ENCODE measurements around the gene ENG. TPM values are rescaled to one million over a fixed set of nuclear protein-coding genes. Genes with fewer than 3 reads are reported as not detected.
"Not testable (repeated sequence)": the region's sequence is repeated elsewhere in the genome, so short reads cannot be mapped to it uniquely, and the experiment has no call there.

Gene ENG
- total RNA-seq, 1 experiment from 2014 or later = 0.18 TPM

DNA sequence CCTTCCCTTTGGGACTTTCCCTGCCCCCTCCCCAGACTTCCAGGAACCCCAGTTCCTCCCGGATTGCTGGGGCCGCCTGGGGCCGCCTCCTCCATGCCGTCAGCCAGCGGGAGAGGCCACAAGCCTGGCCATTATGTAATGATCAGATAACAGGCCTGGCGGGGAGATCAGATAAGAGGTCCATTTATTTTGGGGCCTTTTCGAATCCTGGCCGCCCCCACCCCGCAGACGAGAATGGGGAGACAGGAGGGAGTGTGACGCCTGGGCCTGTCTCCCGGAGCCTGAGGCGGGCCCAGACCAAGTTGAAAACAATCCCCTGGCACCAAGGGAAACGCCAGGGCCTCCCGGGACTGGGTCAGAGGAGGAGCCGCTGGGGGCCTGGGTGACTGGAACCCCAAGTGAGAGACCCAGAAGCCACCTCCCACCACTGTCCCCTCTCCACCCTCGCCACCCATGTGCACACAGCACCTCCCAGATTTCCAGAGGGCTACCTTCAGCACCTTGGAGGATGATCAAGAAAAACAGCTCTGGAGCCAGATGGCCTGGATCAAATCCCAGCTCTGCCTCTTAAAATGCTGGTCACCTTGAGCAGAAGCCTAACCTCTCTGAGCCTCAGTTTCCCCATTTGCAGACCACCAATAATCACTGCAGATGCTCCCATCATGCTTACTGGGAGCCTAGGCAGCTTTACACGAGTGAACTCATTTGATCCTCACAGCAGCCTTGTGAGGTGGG lies 7.8 kb downstream of the ENG start:
- BruUV-seq (replicated peaks) = no TSS peak
- H3K27me3 ChIP-seq (replicated peaks; ENCODE audit: control insufficient read depth, insufficient read depth, low read length) = no peaks in the 10 kb centered on the region
- no peak for DNase-seq
- H3K36me3 ChIP-seq (ENCODE audit: control insufficient read depth, insufficient read depth, low read length) = no peaks in the 10 kb centered on the region
- H3K4me3 Mint-ChIP-seq (ENCODE audit: unreplicated experiment) = no peak overlapping the region
- no peaks in the 10 kb centered on the region for H3K36me3 Mint-ChIP-seq (ENCODE audit: insufficient read depth, unreplicated experiment)
- TF ChIP-seq, protein P1, sequence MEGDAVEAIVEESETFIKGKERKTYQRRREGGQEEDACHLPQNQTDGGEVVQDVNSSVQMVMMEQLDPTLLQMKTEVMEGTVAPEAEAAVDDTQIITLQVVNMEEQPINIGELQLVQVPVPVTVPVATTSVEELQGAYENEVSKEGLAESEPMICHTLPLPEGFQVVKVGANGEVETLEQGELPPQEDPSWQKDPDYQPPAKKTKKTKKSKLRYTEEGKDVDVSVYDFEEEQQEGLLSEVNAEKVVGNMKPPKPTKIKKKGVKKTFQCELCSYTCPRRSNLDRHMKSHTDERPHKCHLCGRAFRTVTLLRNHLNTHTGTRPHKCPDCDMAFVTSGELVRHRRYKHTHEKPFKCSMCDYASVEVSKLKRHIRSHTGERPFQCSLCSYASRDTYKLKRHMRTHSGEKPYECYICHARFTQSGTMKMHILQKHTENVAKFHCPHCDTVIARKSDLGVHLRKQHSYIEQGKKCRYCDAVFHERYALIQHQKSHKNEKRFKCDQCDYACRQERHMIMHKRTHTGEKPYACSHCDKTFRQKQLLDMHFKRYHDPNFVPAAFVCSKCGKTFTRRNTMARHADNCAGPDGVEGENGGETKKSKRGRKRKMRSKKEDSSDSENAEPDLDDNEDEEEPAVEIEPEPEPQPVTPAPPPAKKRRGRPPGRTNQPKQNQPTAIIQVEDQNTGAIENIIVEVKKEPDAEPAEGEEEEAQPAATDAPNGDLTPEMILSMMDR (IDR thresholded peaks at IDR 0.05; ENCODE audit: insufficient read depth in 1 of 2, low read depth in 1 of 2, low read length in 1 of 2, severe bottlenecking in 1 of 2, unreplicated experiment in 1 of 2) = no peak
- peaks cover 17% of the 10 kb centered on the region for H3K9me3 ChIP-seq
- H3K27ac Mint-ChIP-seq (ENCODE audit: unreplicated experiment) = no peak overlapping the region
- POLR2A ChIA-PET = no interaction called here
- no peaks in the 10 kb centered on the region for H3K27me3 Mint-ChIP-seq (ENCODE audit: insufficient read depth, unreplicated experiment)
- no peaks in the 10 kb centered on the region for H3K4me1 Mint-ChIP-seq (ENCODE audit: low read depth, unreplicated experiment)
- no peak overlapping the region for H3K4me3 ChIP-seq (ENCODE audit: low read depth, low read length)
- CTCF ChIA-PET = no interaction called here
- H3K9me3 Mint-ChIP-seq (ENCODE audit: unreplicated experiment) = peaks cover 11% of the 10 kb centered on the region
- intact Hi-C loops (cut with micrococcal nuclease; ENCODE audit: unreplicated experiment) = loop anchor here (1.0 kb wide), 1 partner anchor 13 kb away; no protein-coding TSS in a partner anchor
- H3K4me1 ChIP-seq = no peaks in the 10 kb centered on the region

DNA sequence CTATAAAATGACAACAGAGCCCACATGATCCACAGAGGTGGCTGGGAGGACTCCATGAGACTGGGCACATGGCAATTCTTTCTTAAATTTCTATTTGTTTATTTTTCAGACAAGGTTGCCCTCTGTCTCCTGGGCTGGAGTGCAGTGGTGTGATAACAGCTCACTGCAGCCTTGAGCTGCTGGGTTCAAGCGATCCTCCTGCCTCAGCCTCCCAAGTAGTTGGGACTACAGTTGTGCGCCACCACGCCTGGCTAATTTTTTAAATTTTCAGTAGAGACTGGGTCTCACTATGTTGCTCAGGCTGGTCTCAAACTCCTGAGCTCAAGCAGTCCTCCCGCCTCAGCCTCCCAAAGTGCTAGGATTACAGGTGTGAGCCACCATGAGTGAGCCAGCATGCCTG lies 8.8 kb downstream of the ENG start:
- H3K27me3 ChIP-seq (replicated peaks; ENCODE audit: control insufficient read depth, insufficient read depth, low read length); DNase-seq; H3K4me1 Mint-ChIP-seq (ENCODE audit: low read depth, unreplicated experiment); H3K4me3 ChIP-seq (ENCODE audit: low read depth, low read length); H3K27me3 Mint-ChIP-seq (ENCODE audit: insufficient read depth, unreplicated experiment); H3K36me3 ChIP-seq (ENCODE audit: control insufficient read depth, insufficient read depth, low read length); H3K27ac Mint-ChIP-seq (ENCODE audit: unreplicated experiment); intact Hi-C loops (cut with micrococcal nuclease; ENCODE audit: unreplicated experiment); CTCF ChIA-PET; H3K4me3 Mint-ChIP-seq (ENCODE audit: unreplicated experiment); H3K4me1 ChIP-seq; BruUV-seq (replicated peaks); POLR2A ChIA-PET; H3K36me3 Mint-ChIP-seq (ENCODE audit: insufficient read depth, unreplicated experiment): not testable (repeated sequence)
- H3K9me3 Mint-ChIP-seq (ENCODE audit: unreplicated experiment) = peaks cover 11% of the 10 kb centered on the region
- peaks cover 17% of the 10 kb centered on the region for H3K9me3 ChIP-seq

DNA sequence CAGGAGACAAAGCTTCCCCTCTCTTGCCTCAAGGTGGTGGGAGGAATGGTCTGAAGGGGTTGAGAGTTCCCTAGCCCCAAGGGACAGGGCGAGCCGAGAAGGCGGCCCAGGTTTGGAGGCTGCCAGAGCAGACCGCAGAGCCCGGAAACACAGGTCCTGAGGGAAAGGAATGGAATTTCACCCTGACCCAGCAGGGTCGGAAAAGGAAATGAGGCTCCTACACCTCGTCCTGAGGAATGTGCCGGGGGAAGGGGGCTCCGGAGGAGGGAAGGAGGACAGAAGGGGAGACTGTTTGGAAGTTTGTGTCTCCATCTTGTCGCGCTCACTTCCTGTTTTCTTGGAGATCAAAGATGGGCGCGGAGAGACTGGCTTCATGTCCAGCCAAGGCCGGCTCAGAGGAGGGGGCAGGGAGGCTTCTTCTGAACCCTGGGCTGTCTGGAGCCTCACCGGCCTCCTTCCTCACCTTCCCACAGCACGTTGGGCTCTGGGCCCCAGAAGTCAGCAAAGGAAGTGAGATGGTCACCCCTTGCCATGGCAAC lies 9.6 kb downstream of the ENG start:
- H3K9me3 Mint-ChIP-seq (ENCODE audit: unreplicated experiment) = peaks cover 11% of the 10 kb centered on the region
- H3K4me3 Mint-ChIP-seq (ENCODE audit: unreplicated experiment) = no peak overlapping the region
- peaks cover 16% of the 10 kb centered on the region for H3K9me3 ChIP-seq
- ChIA-PET POLR2A (no interaction called here), CTCF (interaction anchor here (1.2 kb wide), 1 partner anchor 25 kb away, joined by 5 read pairs; no protein-coding TSS in a partner anchor)
- no peaks in the 10 kb centered on the region for H3K4me1 ChIP-seq
- no peaks in the 10 kb centered on the region for H3K27me3 Mint-ChIP-seq (ENCODE audit: insufficient read depth, unreplicated experiment)
- no peaks in the 10 kb centered on the region for H3K4me1 Mint-ChIP-seq (ENCODE audit: low read depth, unreplicated experiment)
- DNase-seq = no peak
- no peaks in the 10 kb centered on the region for H3K27me3 ChIP-seq (replicated peaks; ENCODE audit: control insufficient read depth, insufficient read depth, low read length)
- no peaks in the 10 kb centered on the region for H3K36me3 ChIP-seq (ENCODE audit: control insufficient read depth, insufficient read depth, low read length)
- BruUV-seq (replicated peaks) = no TSS peak
- peak overlapping the region; percentile 55 for H3K27ac Mint-ChIP-seq (ENCODE audit: unreplicated experiment)
- intact Hi-C loops (cut with micrococcal nuclease; ENCODE audit: unreplicated experiment) = no loop called here
- H3K36me3 Mint-ChIP-seq (ENCODE audit: insufficient read depth, unreplicated experiment) = no peaks in the 10 kb centered on the region
- TF ChIP-seq, protein P1 (IDR thresholded peaks at IDR 0.05; ENCODE audit: insufficient read depth in 1 of 2, low read depth in 1 of 2, low read length in 1 of 2, severe bottlenecking in 1 of 2, unreplicated experiment in 1 of 2) = no peak
- H3K4me3 ChIP-seq (ENCODE audit: low read depth, low read length) = no peak overlapping the region

Data from Caco-2 (cell line).